D721Med (cell line): Measurements from ENCODE around the gene SPDYE2.
"Not testable (repeated sequence)": the region's sequence is repeated elsewhere in the genome, so short reads cannot be mapped to it uniquely, and the experiment has no call there.

ENCODE experiments used
- DNase-seq: peaks from one replicate; pipeline ENCODE4 v3.0.0; 2011; ENCODE audit warnings: low spot score; ENCODE audit not compliant: insufficient read length
- FAIRE-seq: peaks from 2 replicates; lab custom pipeline; 2011; peaks lifted over from hg19 to GRCh38; lab: Jason Lieb, UNC
- CTCF ChIP-seq: IDR thresholded peaks from 2 replicates; pipeline ENCODE4 v1.5.1; 2012; ENCODE audit warnings: mild to moderate bottlenecking, control low read depth; ENCODE audit not compliant: insufficient read depth; ENCODE audit errors: missing control alignments

Gene SPDYE2

GRCh38 chr7:102532127-102532526 lies 18.9 kb upstream of the SPDYE2 start:
- FAIRE-seq, DNase-seq: not testable (repeated sequence)

- DNase-seq, FAIRE-seq: not testable (repeated sequence)
Measured at GRCh38 chr7:102535062-102535615, 15.9 kb upstream of the SPDYE2 start.

GRCh38 chr7:102540604-102541003 lies 10.4 kb upstream of the SPDYE2 start:
- DNase-seq: not testable (repeated sequence)

GRCh38 chr7:102542083-102542482 lies 8.9 kb upstream of the SPDYE2 start:
- DNase-seq, FAIRE-seq: not testable (repeated sequence)

More at GRCh38 chr7:102540604-102541003, 10.4 kb upstream of the SPDYE2 start:
- FAIRE-seq: not testable (repeated sequence)

- not testable (repeated sequence) for FAIRE-seq, DNase-seq
Measured at GRCh38 chr7:102542771-102543170, 8.3 kb upstream of the SPDYE2 start.

- FAIRE-seq, DNase-seq: not testable (repeated sequence)
Measured at GRCh38 chr7:102543596-102543995, 7.4 kb upstream of the SPDYE2 start, which contains the start of gene UPK3BL2. TSS of gene UPK3BL2 (minus strand) at chr7:102543696. CDS start at chr7:102543636, 60 bp downstream.

GRCh38 chr7:102544372-102544771 lies 6.7 kb upstream of the SPDYE2 start:
- not testable (repeated sequence) for FAIRE-seq, DNase-seq

- not testable (repeated sequence) for DNase-seq, FAIRE-seq
Measured at GRCh38 chr7:102545288-102545687, 5.7 kb upstream of the SPDYE2 start.

- FAIRE-seq, DNase-seq: not testable (repeated sequence)
Measured at GRCh38 chr7:102546353-102546752, 4.7 kb upstream of the SPDYE2 start.

- not testable (repeated sequence) for DNase-seq, FAIRE-seq
Measured at GRCh38 chr7:102568620-102569019, 17.6 kb downstream of the SPDYE2 start.

- TF ChIP-seq CTCF: peak; percentile 26
- not testable (repeated sequence) for FAIRE-seq, DNase-seq
Measured at GRCh38 chr7:102572261-102573239, 21.5 kb downstream of the SPDYE2 start, which contains the start of gene POLR2J3. TSS of gene POLR2J3 (minus strand) at chr7:102572583. CDS start at chr7:102572521, 62 bp downstream.

- not testable (repeated sequence) for FAIRE-seq, DNase-seq
Measured at GRCh38 chr7:102574607-102575006, 23.6 kb downstream of the SPDYE2 start.

- FAIRE-seq, DNase-seq: not testable (repeated sequence)
Measured at GRCh38 chr7:102576363-102576762, 25.3 kb downstream of the SPDYE2 start.

- DNase-seq, FAIRE-seq: not testable (repeated sequence)
Measured at GRCh38 chr7:102577315-102578240, 26.6 kb downstream of the SPDYE2 start.

- not testable (repeated sequence) for DNase-seq, FAIRE-seq
Measured at GRCh38 chr7:102578486-102578885, 27.5 kb downstream of the SPDYE2 start.

GRCh38 chr7:102581722-102582121 lies 30.7 kb downstream of the SPDYE2 start:
- not testable (repeated sequence) for FAIRE-seq, DNase-seq

- FAIRE-seq, DNase-seq: not testable (repeated sequence)
Measured at GRCh38 chr7:102583495-102583894, 32.5 kb downstream of the SPDYE2 start.
